Osteocyte (in vitro differentiated cells): ENCODE results near the gene YWHAH. TPM values are rescaled to one million over a fixed set of nuclear protein-coding genes. Genes with fewer than 3 reads are reported as not detected.

ENCODE experiments used
- DNase-seq: peaks from one replicate; pipeline ENCODE4 v3.0.0; 2021; ENCODE audit warnings: mixed read lengths; ENCODE audit not compliant: unreplicated experiment; ENCODE audit errors: extremely low spot score
- H3K27ac Mint-ChIP-seq: one replicate; pipeline ENCODE4 v1.8.0; 2021; ENCODE audit warnings: mild to moderate bottlenecking, mixed read lengths; ENCODE audit not compliant: unreplicated experiment
- H3K27me3 Mint-ChIP-seq: one replicate; pipeline ENCODE4 v1.8.0; 2021; ENCODE audit warnings: mixed read lengths; ENCODE audit not compliant: unreplicated experiment
- H3K36me3 Mint-ChIP-seq: one replicate; pipeline ENCODE4 v1.8.0; 2021; ENCODE audit warnings: mixed read lengths; ENCODE audit not compliant: unreplicated experiment
- H3K4me1 Mint-ChIP-seq: one replicate; pipeline ENCODE4 v1.8.0; 2021; ENCODE audit warnings: mixed read lengths; ENCODE audit not compliant: unreplicated experiment
- H3K4me3 Mint-ChIP-seq: one replicate; pipeline ENCODE4 v1.8.0; 2021; ENCODE audit warnings: mild to moderate bottlenecking, moderate library complexity, mixed read lengths; ENCODE audit not compliant: unreplicated experiment
- H3K9me3 Mint-ChIP-seq: one replicate; pipeline ENCODE4 v1.8.0; 2021; ENCODE audit warnings: mixed read lengths; ENCODE audit not compliant: unreplicated experiment
- CTCF ChIP-seq: fragments of 200-600 bp; sonication (generic); IDR thresholded peaks from 2 replicates; pipeline ENCODE4 v1.5.0; 2021; ENCODE audit warnings: antibody characterized with exemption, mild to moderate bottlenecking, moderate library complexity
- total RNA-seq: library from RNA; stranded (reverse); gene quantifications from 2 replicates; pipeline ENCODE4 v1.2.1, GENCODE V29; 2021

Gene YWHAH
- total RNA-seq, 1 donor from 2014 or later, result 150 TPM

GRCh38 chr22:31922534-31922933, 21.8 kb upstream of the YWHAH start:
- H3K27ac Mint-ChIP-seq, result no peak overlapping the region
- DNase-seq, result no peak
- TF ChIP-seq CTCF, result no peak
- H3K9me3 Mint-ChIP-seq, result no peaks in the 10 kb centered on the region
- H3K4me3 Mint-ChIP-seq, result no peak overlapping the region
- H3K27me3 Mint-ChIP-seq, result peaks cover 10% of the 10 kb centered on the region
- no peaks in the 10 kb centered on the region for H3K4me1 Mint-ChIP-seq
- H3K36me3 Mint-ChIP-seq, result no peaks in the 10 kb centered on the region

GRCh38 chr22:31923136-31923535, 21.2 kb upstream of the YWHAH start:
- H3K4me1 Mint-ChIP-seq, result no peaks in the 10 kb centered on the region
- H3K9me3 Mint-ChIP-seq, result no peaks in the 10 kb centered on the region
- H3K4me3 Mint-ChIP-seq, result no peak overlapping the region
- H3K36me3 Mint-ChIP-seq, result no peaks in the 10 kb centered on the region
- DNase-seq, result no peak
- no peak overlapping the region for H3K27ac Mint-ChIP-seq
- H3K27me3 Mint-ChIP-seq, result peaks cover 13% of the 10 kb centered on the region
- TF ChIP-seq CTCF, result no peak

- Mint-ChIP-seq H3K4me3 (no peak overlapping the region), H3K27ac (no peak overlapping the region), H3K36me3 (no peaks in the 10 kb centered on the region), H3K4me1 (no peaks in the 10 kb centered on the region), H3K27me3 (peaks cover 14% of the 10 kb centered on the region), H3K9me3 (no peaks in the 10 kb centered on the region)
- no peak for TF ChIP-seq CTCF
- DNase-seq, result no peak
Measured at GRCh38 chr22:31923747-31924146, 20.6 kb upstream of the YWHAH start.

GRCh38 chr22:31925056-31925455, 19.3 kb upstream of the YWHAH start:
- H3K4me3 Mint-ChIP-seq, result no peak overlapping the region

GRCh38 chr22:31926024-31926423, 18.3 kb upstream of the YWHAH start:
- Mint-ChIP-seq H3K27ac (no peak overlapping the region), H3K4me3 (no peak overlapping the region), H3K4me1 (no peaks in the 10 kb centered on the region), H3K36me3 (no peaks in the 10 kb centered on the region), H3K9me3 (no peaks in the 10 kb centered on the region), H3K27me3 (peaks cover 14% of the 10 kb centered on the region)
- DNase-seq, result no peak
- no peak for TF ChIP-seq CTCF

More at GRCh38 chr22:31925056-31925455, 19.3 kb upstream of the YWHAH start:
- DNase-seq, result no peak
- H3K9me3 Mint-ChIP-seq, result no peaks in the 10 kb centered on the region
- no peaks in the 10 kb centered on the region for H3K4me1 Mint-ChIP-seq
- no peak overlapping the region for H3K27ac Mint-ChIP-seq
- no peak for TF ChIP-seq CTCF
- no peaks in the 10 kb centered on the region for H3K36me3 Mint-ChIP-seq
- H3K27me3 Mint-ChIP-seq, result peaks cover 14% of the 10 kb centered on the region
